Tibial nerve (tissue), 4 donors: ENCODE results near the gene TDRD10. TPM values are rescaled to one million over a fixed set of nuclear protein-coding genes. Genes with fewer than 3 reads are reported as not detected.
A peak's percentile ranks its signal among the peaks of the same experiment; 100 is the strongest.
"Not testable (repeated sequence)": the region's sequence is repeated elsewhere in the genome, so short reads cannot be mapped to it uniquely, and the experiment has no call there.

ENCODE experiments used
- DNase-seq, 2 donors: peaks; one replicate each; pipeline ENCODE4 v3.0.0-alpha.2; 2019; ENCODE audit warnings: low spot score in 2 of 2
- H3K27ac ChIP-seq, 4 donors: fragments of 200-600 bp; sonication (generic) in 3 of 4; one replicate each; pipeline ENCODE4 v1.5.1; 2017 to 2019; ENCODE audit warnings: mild to moderate bottlenecking in 1 of 4
- H3K27me3 ChIP-seq, 2 donors: fragments of 200-600 bp; sonication (generic) in 1 of 2; one replicate each; pipeline versions ENCODE4 v1.5.1 to v1.6.0; 2017 to 2019
- H3K36me3 ChIP-seq, 3 donors: fragments of 200-600 bp; sonication (generic); one replicate each; pipeline ENCODE4 v1.5.1; 2018 to 2019
- H3K4me1 ChIP-seq, 4 donors: fragments of 200-600 bp; sonication (generic) in 3 of 4; one replicate each; pipeline ENCODE4 v1.5.1; 2017 to 2019
- H3K4me3 ChIP-seq, 4 donors: fragments of 200-600 bp; sonication (generic) in 3 of 4; one replicate each; pipeline ENCODE4 v1.5.1; 2017 to 2019; ENCODE audit warnings: mild to moderate bottlenecking in 1 of 4, moderate library complexity in 1 of 4
- H3K9me3 ChIP-seq, 4 donors: fragments of 200-600 bp; sonication (generic) in 3 of 4; one replicate each; pipeline ENCODE4 v1.5.1; 2017 to 2019
- EP300 ChIP-seq, 2 donors: sonication (generic); formaldehyde crosslinking; IDR thresholded peaks; one replicate each; pipeline ENCODE4 v1.6.1; 2017; ENCODE audit warnings: antibody characterized with exemption in 2 of 2, mild to moderate bottlenecking in 1 of 2
- POLR2A ChIP-seq, 2 donors: fragments of 450-650 bp; IDR thresholded peaks; one replicate each; pipeline ENCODE4 v1.6.1; 2017; ENCODE audit warnings: antibody characterized with exemption in 2 of 2, mild to moderate bottlenecking in 2 of 2, moderate library complexity in 2 of 2
- WGBS, 2 donors: methylation state at CpG; one replicate each; pipeline ENCODE4 v1.1.5; 2018; 5-methylcytosine and 5-hydroxymethylcytosine counted together
- total RNA-seq, 4 donors: library from RNA; depleted of rRNA; stranded (reverse); fragments of >200 nt; gene quantifications; one replicate each; pipeline ENCODE4 v1.1.0, GENCODE V29; 2016
- TF ChIP-seq, protein P1 (sequence below), 5 experiments: fragments of 200-600 bp in 3 of 5; fragments of 450-650 bp in 2 of 5; sonication (generic) in 3 of 5; IDR thresholded peaks; one replicate each; pipeline ENCODE4 v1.5.1; 2016 to 2019; ENCODE audit warnings: antibody characterized with exemption in 5 of 5, mild to moderate bottlenecking in 3 of 5, moderate library complexity in 2 of 5

The TDRD10 gene
- total RNA-seq, 4 donors from 2014 or later: 6.7 to 9.0 (median 7.6) TPM

- no peak for DNase-seq
- H3K27me3 ChIP-seq: peaks cover 0 to 9% of the 10 kb centered on the region in 2 donors
- peak overlapping the region in 1 of 4 donors; percentile 13 for H3K27ac ChIP-seq
- H3K4me3 ChIP-seq: no peak overlapping the region
- no peaks in the 10 kb centered on the region for H3K9me3 ChIP-seq
- H3K36me3 ChIP-seq: no peaks in the 10 kb centered on the region
- WGBS, 2 donors: 75% methylated on average over 7 of the region's 7 CpGs
- TF ChIP-seq POLR2A (IDR thresholded peaks at IDR 0.05) (no peak), EP300 (IDR thresholded peaks at IDR 0.05) (no peak)
- peaks cover 0 to 6% (median 2%) of the 10 kb centered on the region in 4 donors for H3K4me1 ChIP-seq
Measured at GRCh38 chr1:154485910-154486496, 16.0 kb upstream of the TDRD10 start.

DNA sequence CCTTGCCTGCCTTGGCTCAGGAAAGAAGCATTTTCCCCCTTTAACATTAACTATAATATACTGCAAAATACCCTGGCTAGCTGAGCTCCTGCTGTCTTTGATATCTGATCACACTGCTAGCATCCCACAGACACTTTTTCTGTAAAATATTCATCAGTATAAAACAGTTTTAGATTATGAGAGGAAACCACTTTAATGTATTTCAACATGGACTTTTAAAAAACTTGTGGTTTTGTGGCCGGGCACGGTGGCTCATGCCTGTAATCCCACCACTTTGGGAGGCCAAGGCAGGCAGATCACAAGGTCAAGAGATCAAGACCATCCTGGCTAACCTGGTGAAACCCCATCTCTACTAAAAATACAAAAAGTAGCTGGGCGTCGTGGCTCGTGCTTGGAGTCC is 15.3 kb upstream of the TDRD10 start:
- DNase-seq, H3K4me3 ChIP-seq, H3K9me3 ChIP-seq, H3K4me1 ChIP-seq, H3K36me3 ChIP-seq: not testable (repeated sequence)
- Histone ChIP-seq H3K27ac (peak overlapping the region in 1 of 4 donors; percentile 13), H3K27me3 (peaks cover 0 to 12% of the 10 kb centered on the region in 2 donors)
- WGBS, 2 donors: 65 to 68% methylated on average over 5 of the region's 5 CpGs

DNA sequence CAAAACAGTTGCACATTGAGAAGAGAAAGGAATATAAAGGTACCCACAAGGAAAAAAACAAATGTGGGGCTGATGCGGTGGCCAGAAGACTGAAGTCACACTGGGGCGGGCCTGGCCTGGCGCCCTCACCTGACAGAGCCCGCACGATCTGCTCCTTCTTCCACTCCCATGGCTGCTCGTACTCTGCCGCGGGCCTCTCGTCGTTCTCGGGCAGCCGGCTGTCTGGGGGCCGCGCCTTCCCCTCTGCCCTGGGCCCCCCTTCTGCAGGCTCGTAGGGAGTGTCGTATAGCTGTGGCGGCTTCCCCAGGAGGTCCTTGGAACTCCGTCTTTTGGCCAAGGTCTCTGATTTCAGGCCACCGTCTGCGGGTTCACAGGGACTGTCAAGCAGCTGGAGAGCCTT is 13.1 kb upstream of the TDRD10 start:
- H3K9me3 ChIP-seq: no peaks in the 10 kb centered on the region
- H3K27me3 ChIP-seq: peaks cover 0 to 19% of the 10 kb centered on the region in 2 donors
- H3K27ac ChIP-seq: peak overlapping the region in 1 of 4 donors; percentile 30
- H3K36me3 ChIP-seq: no peaks in the 10 kb centered on the region
- WGBS, 2 donors: 48 to 50% methylated on average over 19 to 20 of the region's 20 CpGs
- H3K4me3 ChIP-seq: no peak overlapping the region
- peaks cover 0 to 7% (median 3%) of the 10 kb centered on the region in 4 donors for H3K4me1 ChIP-seq
- DNase-seq: no peak
- TF ChIP-seq, protein P1, sequence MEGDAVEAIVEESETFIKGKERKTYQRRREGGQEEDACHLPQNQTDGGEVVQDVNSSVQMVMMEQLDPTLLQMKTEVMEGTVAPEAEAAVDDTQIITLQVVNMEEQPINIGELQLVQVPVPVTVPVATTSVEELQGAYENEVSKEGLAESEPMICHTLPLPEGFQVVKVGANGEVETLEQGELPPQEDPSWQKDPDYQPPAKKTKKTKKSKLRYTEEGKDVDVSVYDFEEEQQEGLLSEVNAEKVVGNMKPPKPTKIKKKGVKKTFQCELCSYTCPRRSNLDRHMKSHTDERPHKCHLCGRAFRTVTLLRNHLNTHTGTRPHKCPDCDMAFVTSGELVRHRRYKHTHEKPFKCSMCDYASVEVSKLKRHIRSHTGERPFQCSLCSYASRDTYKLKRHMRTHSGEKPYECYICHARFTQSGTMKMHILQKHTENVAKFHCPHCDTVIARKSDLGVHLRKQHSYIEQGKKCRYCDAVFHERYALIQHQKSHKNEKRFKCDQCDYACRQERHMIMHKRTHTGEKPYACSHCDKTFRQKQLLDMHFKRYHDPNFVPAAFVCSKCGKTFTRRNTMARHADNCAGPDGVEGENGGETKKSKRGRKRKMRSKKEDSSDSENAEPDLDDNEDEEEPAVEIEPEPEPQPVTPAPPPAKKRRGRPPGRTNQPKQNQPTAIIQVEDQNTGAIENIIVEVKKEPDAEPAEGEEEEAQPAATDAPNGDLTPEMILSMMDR (IDR thresholded peaks at IDR 0.05): no peak
- TF ChIP-seq EP300 (IDR thresholded peaks at IDR 0.05): no peak
- no peak for TF ChIP-seq POLR2A (IDR thresholded peaks at IDR 0.05)

DNA sequence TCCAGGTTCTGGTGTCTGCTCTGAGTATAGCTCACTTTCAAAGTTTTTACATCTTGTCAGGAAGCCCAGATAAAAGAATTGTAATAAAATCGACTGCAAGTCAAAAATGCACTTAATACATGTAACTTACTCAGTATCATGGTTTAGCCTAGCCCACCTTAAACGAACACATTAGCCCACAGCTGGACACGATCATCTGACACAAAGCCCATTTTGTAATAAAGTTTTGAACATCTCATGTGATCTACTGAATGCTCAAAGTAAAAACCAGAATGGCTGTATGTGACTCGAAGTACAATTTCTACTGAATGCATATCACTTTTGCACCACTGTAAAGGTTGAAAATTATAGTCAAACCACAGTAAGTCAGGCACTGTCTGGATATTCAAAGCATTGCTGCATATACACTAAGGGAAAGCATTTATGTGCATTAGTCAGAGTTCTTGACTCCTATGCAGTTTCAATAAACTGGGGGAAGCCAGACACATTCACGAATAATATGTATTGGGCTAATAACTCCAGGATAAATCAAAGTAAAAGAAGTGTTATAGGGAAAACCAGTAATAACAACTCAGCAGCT is 12.2 kb upstream of the TDRD10 start:
- TF ChIP-seq POLR2A (IDR thresholded peaks at IDR 0.05) (no peak), EP300 (IDR thresholded peaks at IDR 0.05) (no peak)
- TF ChIP-seq, protein P1 (IDR thresholded peaks at IDR 0.05): no peak
- H3K36me3 ChIP-seq: no peaks in the 10 kb centered on the region
- no peak overlapping the region for H3K27ac ChIP-seq
- H3K4me3 ChIP-seq: no peak overlapping the region
- peaks cover 0 to 19% of the 10 kb centered on the region in 2 donors for H3K27me3 ChIP-seq
- H3K9me3 ChIP-seq: no peaks in the 10 kb centered on the region
- no peak for DNase-seq
- H3K4me1 ChIP-seq: peaks cover 0 to 7% (median 3%) of the 10 kb centered on the region in 4 donors
- 49 to 53% methylated on average over 5 of the region's 5 CpGs for WGBS, 2 donors

DNA sequence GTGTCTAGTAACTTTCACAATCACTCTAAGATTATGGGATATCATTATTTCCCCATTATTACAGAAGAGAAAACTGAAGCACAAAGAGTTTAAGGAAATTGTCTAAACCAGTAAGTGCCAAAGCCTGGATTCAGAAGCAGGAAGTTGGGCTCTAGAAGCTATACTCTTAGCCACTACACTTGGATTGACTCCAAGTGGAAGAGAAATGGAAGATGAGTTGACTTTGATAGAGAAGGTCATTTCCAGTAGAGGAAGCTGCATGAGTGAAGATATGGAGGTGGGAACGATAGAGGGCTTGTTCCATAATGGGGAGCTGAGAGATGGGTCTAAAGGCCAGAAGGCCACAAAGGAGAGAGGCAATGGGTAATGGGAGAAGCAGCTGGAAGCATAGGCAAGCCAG is 11.7 kb upstream of the TDRD10 start:
- TF ChIP-seq POLR2A (IDR thresholded peaks at IDR 0.05) (no peak), EP300 (IDR thresholded peaks at IDR 0.05) (peak in 1 of 2 donors; percentile 23)
- TF ChIP-seq, protein P1 (IDR thresholded peaks at IDR 0.05): no peak
- Histone ChIP-seq H3K27me3 (peaks cover 0 to 20% of the 10 kb centered on the region in 2 donors), H3K4me1 (peaks cover 0 to 7% (median 3%) of the 10 kb centered on the region in 4 donors), H3K36me3 (no peaks in the 10 kb centered on the region), H3K4me3 (no peak overlapping the region), H3K27ac (no peak overlapping the region), H3K9me3 (no peaks in the 10 kb centered on the region)
- 68 to 72% methylated on average over 1 of the region's 1 CpG for WGBS, 2 donors
- no peak for DNase-seq

GRCh38 chr1:154492115-154492514 is 9.9 kb upstream of the TDRD10 start:
- H3K27ac ChIP-seq: peak overlapping the region in 1 of 4 donors; percentile 42
- H3K36me3 ChIP-seq: no peaks in the 10 kb centered on the region
- peaks cover 0 to 7% (median 3%) of the 10 kb centered on the region in 4 donors for H3K4me1 ChIP-seq
- peaks cover 0 to 26% of the 10 kb centered on the region in 2 donors for H3K27me3 ChIP-seq
- TF ChIP-seq EP300 (IDR thresholded peaks at IDR 0.05) (no peak), POLR2A (IDR thresholded peaks at IDR 0.05) (no peak)
- TF ChIP-seq, protein P1 (IDR thresholded peaks at IDR 0.05): no peak
- 67 to 75% methylated on average over 4 of the region's 4 CpGs for WGBS, 2 donors
- DNase-seq: no peak
- H3K4me3 ChIP-seq: no peak overlapping the region
- H3K9me3 ChIP-seq: no peaks in the 10 kb centered on the region
